GM10248 (cell line): Measurements from ENCODE around the gene MORC4.

Source experiments
- CTCF ChIA-PET: fragments of 300-600 bp; sonication (Branson Sonifier 250); formaldehyde crosslinking; extraction: SDS; loops from one replicate; lab custom pipeline; 2021; ENCODE audit warnings: antibody characterized with exemption; lab: Yijun Ruan, JAX
- POLR2A ChIA-PET: fragments of 350-650 bp; sonication (Branson Sonifier 250); formaldehyde crosslinking; extraction: SDS; loops from one replicate; lab custom pipeline; 2020; ENCODE audit warnings: antibody characterized with exemption; lab: Yijun Ruan, JAX
- DNase-seq: peaks from one replicate; pipeline ENCODE4 v3.0.0; 2012; ENCODE audit errors: extremely low spot score
- TF ChIP-seq, protein P1 (sequence below): IDR thresholded peaks from 2 replicates; pipeline ENCODE4 v1.5.1; 2012; ENCODE audit warnings: mild to moderate bottlenecking, low read depth; ENCODE audit errors: extremely low read depth, missing control alignments, control extremely low read depth

MORC4 gene

DNA sequence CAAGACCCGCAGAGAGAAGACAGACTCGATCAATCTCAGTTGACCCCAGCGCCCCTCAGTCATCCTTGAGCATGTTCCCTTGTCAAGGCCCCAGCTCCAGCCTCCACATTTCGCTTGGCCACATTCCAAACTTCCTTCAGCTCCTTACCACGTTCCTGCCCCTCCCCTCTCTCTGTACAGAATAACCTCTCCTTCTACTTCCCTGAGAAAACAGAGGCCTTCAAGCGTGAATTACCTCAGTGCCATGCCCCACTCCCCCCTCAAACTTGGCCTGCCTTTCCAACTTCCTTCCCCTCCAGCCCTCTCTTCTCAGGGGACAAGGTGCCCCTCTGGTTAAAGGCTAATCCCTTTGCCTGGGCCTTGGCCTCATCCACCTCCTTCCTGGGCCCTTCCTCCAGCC, 93.7 kb downstream of the MORC4 start:
- no peak for DNase-seq
- ChIA-PET POLR2A (no interaction called here), CTCF (no interaction called here)
- TF ChIP-seq, protein P1, sequence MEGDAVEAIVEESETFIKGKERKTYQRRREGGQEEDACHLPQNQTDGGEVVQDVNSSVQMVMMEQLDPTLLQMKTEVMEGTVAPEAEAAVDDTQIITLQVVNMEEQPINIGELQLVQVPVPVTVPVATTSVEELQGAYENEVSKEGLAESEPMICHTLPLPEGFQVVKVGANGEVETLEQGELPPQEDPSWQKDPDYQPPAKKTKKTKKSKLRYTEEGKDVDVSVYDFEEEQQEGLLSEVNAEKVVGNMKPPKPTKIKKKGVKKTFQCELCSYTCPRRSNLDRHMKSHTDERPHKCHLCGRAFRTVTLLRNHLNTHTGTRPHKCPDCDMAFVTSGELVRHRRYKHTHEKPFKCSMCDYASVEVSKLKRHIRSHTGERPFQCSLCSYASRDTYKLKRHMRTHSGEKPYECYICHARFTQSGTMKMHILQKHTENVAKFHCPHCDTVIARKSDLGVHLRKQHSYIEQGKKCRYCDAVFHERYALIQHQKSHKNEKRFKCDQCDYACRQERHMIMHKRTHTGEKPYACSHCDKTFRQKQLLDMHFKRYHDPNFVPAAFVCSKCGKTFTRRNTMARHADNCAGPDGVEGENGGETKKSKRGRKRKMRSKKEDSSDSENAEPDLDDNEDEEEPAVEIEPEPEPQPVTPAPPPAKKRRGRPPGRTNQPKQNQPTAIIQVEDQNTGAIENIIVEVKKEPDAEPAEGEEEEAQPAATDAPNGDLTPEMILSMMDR, result no peak

GRCh38 chrX:106905064-106905708, 94.8 kb downstream of the MORC4 start:
- ChIA-PET CTCF (interaction anchor here (0.9 kb wide), 1 partner anchor 11 kb away, joined by 4 read pairs; no protein-coding TSS in a partner anchor), POLR2A (no interaction called here)
- TF ChIP-seq, protein P1, result no peak
- no peak for DNase-seq

DNA sequence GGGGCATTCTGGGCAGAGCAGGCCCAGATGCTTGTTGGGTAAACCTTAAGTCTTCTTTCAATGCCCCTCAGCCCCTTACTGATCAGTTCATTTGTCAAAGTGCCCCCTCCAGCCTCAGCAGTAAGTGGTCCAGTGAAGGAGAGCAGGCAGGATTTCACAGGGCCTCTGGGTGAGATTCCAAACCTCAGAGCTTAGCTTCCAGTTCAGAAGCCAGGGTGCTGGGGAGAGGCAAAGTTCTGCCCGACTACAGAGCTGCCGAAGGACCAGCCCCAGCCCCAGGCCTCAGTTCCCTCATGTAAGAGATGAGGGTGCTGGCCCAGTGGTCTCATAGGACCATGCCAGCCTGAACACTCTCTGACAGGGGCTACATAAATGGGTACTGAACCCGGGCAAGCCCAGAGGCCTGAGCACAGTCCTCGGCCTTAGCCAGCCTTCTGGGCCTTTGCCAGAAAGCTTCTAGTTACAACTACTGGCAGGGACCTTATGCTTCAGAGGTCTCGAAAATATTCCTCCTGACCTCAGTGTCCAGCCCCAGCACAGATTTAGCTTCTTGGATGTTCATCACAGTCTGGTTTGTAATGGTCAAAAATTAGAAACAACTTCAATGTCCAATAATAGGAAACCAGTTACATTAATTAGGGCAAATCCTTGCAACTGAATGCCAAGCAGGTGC, 96.0 kb downstream of the MORC4 start:
- POLR2A ChIA-PET, result no interaction called here
- CTCF ChIA-PET, result interaction anchor here (2.5 kb wide), 1 partner anchor 10 kb away, joined by 9 read pairs; no protein-coding TSS in a partner anchor
- TF ChIP-seq, protein P1, result no peak
- no peak for DNase-seq

DNA sequence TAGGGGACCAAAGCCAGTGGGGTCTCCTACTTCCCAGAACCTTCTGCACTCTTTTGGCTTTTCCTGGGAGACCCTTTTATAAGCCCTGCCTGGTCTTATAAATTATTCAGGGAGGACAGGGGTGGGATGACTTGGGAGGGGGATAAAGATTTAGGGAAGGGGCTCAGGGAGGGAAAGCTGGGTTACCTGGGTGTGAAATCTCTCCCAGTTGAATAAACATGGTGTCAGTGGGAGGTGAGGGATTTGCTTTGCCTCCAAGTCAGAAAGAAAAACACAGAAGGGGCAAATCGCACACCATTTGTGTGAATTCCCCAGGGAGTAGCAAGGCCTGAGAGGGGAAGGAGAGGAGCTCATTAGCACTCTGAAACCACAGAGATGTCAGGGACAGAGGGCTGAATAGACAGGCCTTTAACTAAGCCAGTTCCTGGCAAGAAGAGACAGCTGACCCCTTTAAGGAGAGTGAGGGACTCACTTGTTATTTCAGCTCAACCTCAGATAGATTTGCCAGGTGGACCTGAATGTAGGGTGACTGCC, 96.7 kb downstream of the MORC4 start, which contains the start of gene RIPPLY1:
TSS of gene RIPPLY1 (minus strand) at position 51 of the 534 bp plus-strand sequence. CDS start 54 bp downstream, outside the sequence.
- ChIA-PET CTCF (interaction anchor here (1.5 to 2.5 kb wide), 2 partner anchors 9 to 874 kb away, joined by 4 to 9 read pairs; partner anchors contain the start of gene NCBP2L), POLR2A (no interaction called here)
- TF ChIP-seq, protein P1, result no peak

GRCh38 chrX:106902684-106903083, 97.3 kb downstream of the MORC4 start:
- POLR2A ChIA-PET, result no interaction called here
- DNase-seq, result no peak
- CTCF ChIA-PET, result interaction anchor here (1.5 to 2.5 kb wide), 2 partner anchors 8 to 874 kb away, joined by 4 to 9 read pairs; partner anchors contain the start of gene NCBP2L
- TF ChIP-seq, protein P1, result no peak

More for the DNA sequence above, 96.7 kb downstream of the MORC4 start, which contains the start of gene RIPPLY1:
- DNase-seq, result no peak

DNA sequence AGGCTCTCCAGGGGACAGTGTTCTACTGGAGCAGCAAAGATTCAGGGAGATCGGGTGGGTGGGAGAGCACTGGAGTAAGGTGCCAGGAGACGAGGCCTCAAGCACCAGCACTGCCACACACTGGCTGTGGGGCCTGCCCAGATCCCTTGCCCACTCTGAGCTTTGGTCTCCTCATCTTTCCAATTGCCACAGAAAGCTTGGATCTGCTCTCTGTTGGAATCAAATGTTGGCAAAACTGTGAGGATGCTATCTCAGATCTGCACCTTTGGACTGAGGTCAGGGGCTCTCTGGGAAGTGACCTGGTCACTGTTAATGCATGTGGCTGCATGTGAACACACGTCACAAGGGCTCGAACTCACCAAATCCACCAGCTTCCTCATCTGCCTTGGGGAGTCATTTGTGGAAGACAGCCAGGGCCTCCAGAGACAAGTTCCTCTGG, 98.2 kb downstream of the MORC4 start:
- CTCF ChIA-PET, result interaction anchor here (0.7 to 1.5 kb wide), 2 partner anchors 9 to 875 kb away, joined by 3 to 4 read pairs; partner anchors contain the start of gene NCBP2L
- DNase-seq, result no peak
- TF ChIP-seq, protein P1, result no peak
- POLR2A ChIA-PET, result no interaction called here
